Raji (cell line): Measurements from ENCODE around the gene PPM1E.

Source experiments
- POLR2A ChIP-seq: IDR thresholded peaks from 2 replicates; pipeline ENCODE4 v1.6.1; 2011; ENCODE audit warnings: low read depth, low read length, control low read depth; ENCODE audit not compliant: insufficient read depth

PPM1E gene

GRCh38 chr17:59026176-59026939, 270.7 kb downstream of the PPM1E start:
- no peak for TF ChIP-seq POLR2A

- TF ChIP-seq POLR2A, result no peak
These were observed 272.1 kb downstream of the PPM1E start for GRCh38 chr17:59027750-59028149.

- TF ChIP-seq POLR2A, result no peak
These were observed 272.7 kb downstream of the PPM1E start for GRCh38 chr17:59028328-59028727.

GRCh38 chr17:59030811-59031210, 275.2 kb downstream of the PPM1E start:
- TF ChIP-seq POLR2A, result no peak
